HG03196 (cell line): ENCODE measurements around the gene IL17RA.

Source experiments
- ATAC-seq: cut with Tn5 transposase; IDR thresholded peaks from one replicate; pipeline ENCODE4 v1.9.1; 2021; ENCODE audit not compliant: unreplicated experiment

IL17RA gene

DNA sequence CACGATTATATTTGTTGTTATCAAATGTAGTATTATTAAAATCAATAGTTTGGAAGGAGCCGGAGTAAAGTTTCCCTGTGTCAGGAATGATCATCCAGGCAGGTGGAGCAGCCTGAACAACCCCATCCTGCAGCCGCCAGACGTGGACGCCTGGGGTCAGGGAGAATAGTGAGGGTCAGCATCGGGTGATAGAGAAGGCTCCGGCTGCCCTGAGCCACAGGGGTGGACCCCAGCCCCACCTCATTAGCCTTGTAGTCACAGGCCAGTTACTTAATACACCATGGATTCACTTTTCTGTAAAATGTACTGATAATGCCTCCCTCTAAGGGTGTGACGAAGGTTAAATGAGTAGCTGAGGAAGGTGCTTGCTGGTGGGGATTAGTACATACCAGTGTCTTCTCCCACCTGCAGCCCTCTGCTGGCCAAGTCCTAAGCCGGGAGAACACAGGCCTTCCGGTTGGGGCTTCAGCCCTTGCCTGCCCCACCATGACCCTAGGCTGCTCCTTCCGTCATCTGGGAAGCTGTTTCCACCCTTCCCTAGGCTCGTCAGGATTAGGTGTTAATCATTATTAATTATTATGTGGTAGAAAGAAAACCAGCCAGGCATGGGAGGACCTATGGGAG, 21.5 kb downstream of the IL17RA start:
- no peak for ATAC-seq

- no peak for ATAC-seq
Measured at GRCh38 chr22:17106785-17107546, 22.2 kb downstream of the IL17RA start.

DNA sequence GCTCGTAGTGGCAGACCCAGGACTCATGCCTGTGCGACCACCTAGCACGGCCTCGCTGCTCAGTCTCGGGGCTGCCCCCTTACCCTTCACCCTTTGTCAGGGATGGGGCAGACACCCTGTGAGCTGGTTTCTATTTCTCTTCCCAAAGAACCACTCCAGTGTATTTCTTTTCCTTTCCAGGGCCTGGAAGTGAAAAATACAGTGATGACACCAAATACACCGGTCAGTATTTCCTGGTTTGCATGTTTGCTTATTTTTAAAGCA, 22.7 kb downstream of the IL17RA start:
- no peak for ATAC-seq

- no peak for ATAC-seq
Measured at GRCh38 chr22:17108256-17109112, 23.7 kb downstream of the IL17RA start.

GRCh38 chr22:17109113-17109865, 24.5 kb downstream of the IL17RA start:
- no peak for ATAC-seq

DNA sequence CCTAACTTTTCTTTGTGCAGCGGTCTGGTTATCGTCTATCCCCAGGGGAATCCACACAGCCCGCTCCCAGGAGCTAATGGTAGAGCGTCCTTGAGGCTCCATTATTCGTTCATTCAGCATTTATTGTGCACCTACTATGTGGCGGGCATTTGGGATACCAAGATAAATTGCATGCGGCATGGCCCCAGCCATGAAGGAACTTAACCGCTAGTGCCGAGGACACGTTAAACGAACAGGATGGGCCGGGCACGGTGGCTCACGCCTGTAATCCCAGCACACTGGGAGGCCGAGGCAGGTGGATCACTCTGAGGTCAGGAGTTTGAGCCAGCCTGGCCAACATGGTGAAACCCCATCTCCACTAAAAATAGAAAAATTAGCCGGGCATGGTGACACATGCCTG, 25.2 kb downstream of the IL17RA start:
- no peak for ATAC-seq

DNA sequence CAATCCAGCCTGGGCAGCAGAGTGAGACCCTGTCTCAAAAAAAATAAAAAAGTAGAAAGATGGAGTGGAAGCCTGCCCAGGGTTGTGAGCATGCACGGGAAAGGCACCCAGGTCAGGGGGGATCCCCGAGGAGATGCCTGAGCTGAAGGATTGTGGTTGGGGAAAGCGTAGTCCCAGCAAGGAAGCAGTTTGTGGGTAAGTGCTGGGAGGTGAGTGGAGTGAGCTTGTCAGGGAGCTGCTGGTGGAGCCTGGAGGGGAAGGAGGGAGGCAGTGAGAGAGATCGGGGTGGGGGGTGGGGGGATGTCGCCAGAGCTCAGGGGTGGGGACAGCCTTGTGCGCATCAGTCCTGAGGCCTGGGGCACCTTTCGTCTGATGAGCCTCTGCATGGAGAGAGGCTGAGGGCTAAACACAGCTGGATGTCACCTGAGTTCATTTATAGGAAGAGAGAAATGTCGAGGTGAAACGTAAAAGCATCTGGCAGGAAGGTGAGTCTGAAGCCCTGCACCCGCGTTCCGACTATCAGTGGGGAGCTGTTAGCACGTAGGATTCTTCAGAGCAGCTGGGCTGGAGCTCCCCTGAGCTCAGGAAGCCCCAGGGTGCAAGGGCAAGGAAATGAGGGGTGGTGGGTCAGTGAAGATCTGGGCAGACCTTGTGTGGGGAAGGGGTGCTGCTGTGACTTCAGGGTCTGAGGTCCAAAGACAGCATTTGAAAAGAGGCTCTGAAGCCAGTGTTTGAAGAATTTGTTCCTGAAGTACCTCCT, 26.2 kb downstream of the IL17RA start:
- ATAC-seq = no peak

- ATAC-seq = no peak
Measured at GRCh38 chr22:17112491-17113042, 27.8 kb downstream of the IL17RA start.

DNA sequence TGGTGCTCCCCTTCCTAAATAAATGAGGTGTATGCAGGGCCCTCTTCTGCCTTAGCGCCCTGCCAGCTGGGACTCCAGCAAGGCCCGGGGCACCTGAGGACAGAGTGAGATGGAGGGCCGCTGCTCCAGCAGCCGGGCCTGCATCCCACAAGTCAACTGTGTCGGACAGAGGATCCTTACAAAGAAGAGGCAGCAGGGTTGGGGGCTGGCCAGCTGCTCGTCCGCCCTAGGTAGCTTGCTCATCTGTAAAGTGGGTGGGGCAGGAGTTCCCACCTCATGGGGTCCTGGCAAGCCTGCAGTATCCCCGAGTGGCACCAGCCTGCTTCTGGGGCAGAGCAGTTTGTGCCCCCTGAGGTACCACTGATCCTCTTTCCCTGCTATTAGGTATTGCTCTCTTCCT, 28.8 kb downstream of the IL17RA start:
- no peak for ATAC-seq

DNA sequence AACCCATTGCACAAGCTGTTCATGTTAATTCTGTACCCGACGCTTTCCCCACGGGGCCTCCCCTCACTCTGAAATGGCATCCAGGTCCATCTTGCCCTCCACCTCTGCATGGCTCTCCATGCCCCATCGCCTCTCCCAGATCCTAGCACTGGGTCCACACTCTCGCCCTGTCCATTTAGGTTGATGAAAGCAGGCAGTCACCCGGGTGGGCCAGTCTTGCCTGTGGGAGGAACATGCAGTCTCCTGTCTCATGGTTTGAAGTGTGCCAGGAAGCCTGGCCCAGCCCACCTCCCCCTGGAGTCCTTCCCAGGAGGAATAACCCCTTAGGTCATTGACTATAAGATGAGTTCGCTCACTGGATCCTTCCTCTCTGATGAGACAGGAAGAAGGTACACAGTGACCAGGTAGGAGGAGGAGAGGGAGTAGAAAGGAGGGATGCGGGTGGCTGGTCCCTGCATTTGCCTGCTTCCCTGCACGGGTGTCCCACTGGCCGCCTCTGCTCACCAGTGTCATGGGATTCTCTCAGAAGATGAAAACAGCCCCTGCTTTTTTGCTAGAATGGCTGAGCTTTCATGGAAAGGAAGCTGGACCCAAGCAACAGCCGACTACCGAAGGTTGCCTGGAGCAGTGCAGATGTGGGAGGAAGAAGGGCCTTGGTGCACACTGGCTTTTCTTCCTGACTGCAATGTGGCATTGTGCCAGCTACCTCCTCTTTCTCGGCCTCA, 29.5 kb downstream of the IL17RA start:
- ATAC-seq = no peak

DNA sequence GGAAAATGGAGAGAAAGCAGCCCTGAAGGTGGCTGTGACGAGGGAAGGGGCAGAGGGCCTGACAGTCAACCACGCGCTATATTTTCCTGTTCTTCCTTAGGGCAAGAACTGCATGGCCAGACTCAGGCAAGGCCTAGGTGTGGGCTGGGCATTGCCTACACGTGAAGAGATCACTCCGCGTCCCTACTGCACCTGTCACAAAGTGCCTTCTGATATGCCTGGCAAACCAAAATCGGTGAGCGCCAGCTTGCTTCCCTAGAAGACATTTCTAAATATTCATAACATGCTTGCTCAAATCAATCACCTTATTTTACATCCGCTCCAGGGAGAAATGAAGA, 30.1 kb downstream of the IL17RA start:
- ATAC-seq = no peak

DNA sequence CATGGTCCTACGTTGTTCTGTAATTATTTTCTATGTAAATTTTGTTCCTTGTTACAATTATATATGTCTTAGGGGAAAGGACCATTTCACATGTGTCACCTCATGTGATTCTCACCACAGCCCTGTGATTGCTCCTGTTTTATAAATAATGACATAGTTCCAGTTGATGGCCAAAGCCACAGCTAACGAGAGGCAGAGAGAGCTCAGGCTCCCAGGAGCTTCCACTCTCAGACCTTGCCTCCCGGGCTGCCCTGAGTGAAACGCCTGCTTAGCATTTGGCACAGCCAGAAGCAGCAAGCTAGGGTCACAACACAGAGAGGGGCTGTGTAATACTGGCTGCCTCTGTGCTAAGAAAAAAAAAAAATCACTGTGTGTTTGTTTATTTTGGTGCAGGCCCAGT, 30.4 kb downstream of the IL17RA start:
- ATAC-seq = no peak

GRCh38 chr22:17115945-17116565, 31.3 kb downstream of the IL17RA start:
- no peak for ATAC-seq

DNA sequence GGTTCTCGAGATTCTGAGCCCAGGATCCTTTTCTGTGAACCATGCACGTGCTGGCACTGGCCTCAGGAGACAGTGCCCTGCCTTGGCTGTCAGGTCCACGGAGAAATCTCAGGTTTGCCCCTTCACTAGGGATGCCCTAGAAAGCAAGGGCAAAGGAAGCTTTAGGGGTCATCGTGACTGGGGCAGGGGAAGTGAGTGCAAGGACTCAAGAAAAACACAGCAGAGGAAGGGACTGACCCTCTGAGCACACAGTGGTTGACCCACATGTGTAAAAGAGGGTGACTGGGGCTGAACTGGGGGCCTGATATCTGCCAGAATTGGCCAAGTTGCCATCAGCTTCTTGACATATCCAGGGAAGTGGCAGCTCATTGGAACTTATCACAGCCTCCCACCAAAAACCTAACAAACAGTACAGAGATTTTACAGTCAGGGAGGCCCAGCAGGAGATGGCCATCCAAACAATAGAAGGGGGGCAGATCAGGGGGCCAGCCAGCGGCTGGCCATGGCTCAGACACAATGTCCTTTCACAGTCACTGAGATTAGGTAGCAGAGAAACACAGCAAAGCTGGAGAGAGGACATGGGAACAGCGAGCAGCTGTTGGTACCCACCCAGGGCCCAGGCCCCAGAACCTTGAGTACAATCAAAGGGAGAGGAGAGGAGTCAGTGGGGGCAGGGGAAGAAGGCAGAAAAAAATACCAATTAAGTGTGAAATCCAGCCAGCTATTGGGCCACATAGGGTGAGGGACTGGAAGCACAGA, 32.0 kb downstream of the IL17RA start:
- ATAC-seq = no peak

DNA sequence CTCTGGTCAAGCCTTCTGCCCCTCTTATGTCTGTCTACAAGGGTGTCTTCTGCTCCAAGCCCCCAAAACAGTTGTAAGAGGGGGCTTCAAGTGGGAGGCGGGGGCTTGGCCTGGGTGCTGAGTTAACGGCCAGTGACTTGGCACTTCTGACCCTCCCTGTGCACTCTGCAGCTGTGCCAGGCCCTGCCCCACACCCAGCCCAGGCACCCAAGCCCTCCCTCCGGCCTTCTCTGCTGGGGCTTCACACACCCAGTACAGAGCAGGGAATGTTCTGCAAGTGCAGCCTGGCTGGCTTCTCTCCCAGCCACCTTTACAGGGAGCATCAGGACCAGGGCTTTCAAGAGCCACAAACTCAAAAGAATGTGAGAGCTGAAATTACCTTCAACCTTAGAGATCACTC, 32.6 kb downstream of the IL17RA start:
- no peak for ATAC-seq

DNA sequence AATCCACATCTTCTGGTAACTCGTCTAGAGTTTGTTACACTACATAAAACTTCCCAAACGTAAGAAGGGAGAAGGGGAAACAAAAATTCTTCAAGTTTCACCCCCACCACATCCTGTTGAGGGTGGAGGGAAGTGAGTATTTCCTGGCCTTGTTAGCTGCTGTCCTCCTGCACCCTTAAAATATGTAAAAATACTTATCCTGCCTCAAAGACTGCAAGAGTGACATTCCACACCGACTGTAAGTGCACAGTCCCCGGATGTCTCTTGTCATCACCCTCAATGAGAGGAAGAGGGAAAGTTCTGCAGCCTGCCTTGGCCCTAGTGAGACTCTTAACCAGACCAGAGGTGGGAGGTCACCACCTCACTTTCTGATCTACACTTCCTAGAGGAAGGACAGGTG, 33.1 kb downstream of the IL17RA start:
- no peak for ATAC-seq

- no peak for ATAC-seq
Measured at GRCh38 chr22:17118342-17118741, 33.5 kb downstream of the IL17RA start.

DNA sequence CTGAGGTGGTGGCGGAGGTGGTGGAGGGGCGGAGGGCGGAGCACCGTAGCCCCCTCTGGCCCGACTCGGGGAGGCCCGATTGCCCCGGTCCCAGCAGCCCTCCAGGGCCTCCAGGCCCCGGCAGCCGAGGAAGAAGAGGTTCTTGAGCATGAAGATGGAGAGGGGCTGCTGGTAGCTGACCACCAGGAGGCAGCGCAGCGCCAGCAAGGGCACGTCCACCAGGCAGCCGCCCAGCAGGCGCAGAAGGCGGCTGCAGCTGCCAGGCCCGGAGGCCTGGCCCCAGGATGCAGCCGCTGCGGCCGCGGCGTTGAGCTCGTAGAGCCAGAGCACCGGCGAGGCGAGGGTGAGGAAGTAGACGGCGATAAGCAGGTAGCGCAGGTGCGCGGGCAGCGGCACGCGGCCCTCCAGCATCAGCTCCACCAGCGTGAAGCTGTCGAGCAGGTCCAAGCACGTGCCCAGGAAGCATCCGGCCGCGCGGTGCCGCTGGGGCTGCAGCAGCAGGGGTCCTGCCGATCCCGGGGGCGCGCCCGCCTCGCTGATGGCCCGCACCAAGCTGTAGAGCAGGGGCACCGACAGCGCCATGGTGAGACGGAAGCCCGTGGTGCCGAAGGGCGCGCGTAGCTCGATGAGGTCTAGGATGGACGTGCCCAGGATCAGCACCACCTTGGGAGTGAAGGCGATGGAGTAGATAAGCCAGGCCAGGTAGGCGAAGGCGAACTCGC, 34.8 kb downstream of the IL17RA start:
- no peak for ATAC-seq
